SK-N-SH treated with all-trans-retinoic acid at 6 μM for 48 hours (cell line): ENCODE measurements around the gene DOCK4.

Experiments
- ARNTL ChIP-seq: fragments of 450-650 bp; formaldehyde crosslinking; IDR thresholded peaks from 2 replicates; pipeline ENCODE4 v1.5.0; 2020; ENCODE audit warnings: low read depth, mild to moderate bottlenecking, moderate library complexity, borderline replicate concordance
- CSDC2 ChIP-seq: fragments of 250-450 bp; sonication (Bioruptor Pico); IDR thresholded peaks from 2 replicates; pipeline ENCODE4 v1.5.0; 2020; ENCODE audit warnings: mild to moderate bottlenecking, moderate library complexity
- GLIS3 ChIP-seq: fragments of 250-450 bp; sonication (Bioruptor Pico); IDR thresholded peaks from 2 replicates; pipeline ENCODE4 v1.5.0; 2020; ENCODE audit warnings: mild to moderate bottlenecking, moderate library complexity
- OSR1 ChIP-seq: fragments of 250-450 bp; sonication (Bioruptor Pico); IDR thresholded peaks from 2 replicates; pipeline ENCODE4 v1.8.0; 2022; ENCODE audit warnings: moderate library complexity, mild to moderate bottlenecking, inconsistent platforms
- ZFP3 ChIP-seq: fragments of 250-450 bp; sonication (Bioruptor Pico); IDR thresholded peaks from 2 replicates; pipeline ENCODE4 v1.5.0; 2020; ENCODE audit warnings: mild to moderate bottlenecking, moderate library complexity
- ZFP30 ChIP-seq: fragments of 450-650 bp; formaldehyde crosslinking; IDR thresholded peaks from 2 replicates; pipeline ENCODE4 v1.5.0; 2022; ENCODE audit warnings: mild to moderate bottlenecking, moderate library complexity
- ZNF8 ChIP-seq: fragments of 450-650 bp; formaldehyde crosslinking; IDR thresholded peaks from 2 replicates; pipeline ENCODE4 v1.5.0; 2020; ENCODE audit warnings: mild to moderate bottlenecking, moderate library complexity
- TF ChIP-seq, protein P1 (sequence below): fragments of 250-450 bp; sonication (Bioruptor Pico); IDR thresholded peaks from 2 replicates; pipeline ENCODE4 v1.8.0; 2021; ENCODE audit warnings: low read depth, mild to moderate bottlenecking, moderate library complexity, borderline replicate concordance
- TF ChIP-seq, protein P2 (sequence below): fragments of 250-450 bp; sonication (Bioruptor Pico); IDR thresholded peaks from 2 replicates; pipeline ENCODE4 v1.8.0; 2020; ENCODE audit warnings: mild to moderate bottlenecking, moderate library complexity, borderline replicate concordance

DNA sequence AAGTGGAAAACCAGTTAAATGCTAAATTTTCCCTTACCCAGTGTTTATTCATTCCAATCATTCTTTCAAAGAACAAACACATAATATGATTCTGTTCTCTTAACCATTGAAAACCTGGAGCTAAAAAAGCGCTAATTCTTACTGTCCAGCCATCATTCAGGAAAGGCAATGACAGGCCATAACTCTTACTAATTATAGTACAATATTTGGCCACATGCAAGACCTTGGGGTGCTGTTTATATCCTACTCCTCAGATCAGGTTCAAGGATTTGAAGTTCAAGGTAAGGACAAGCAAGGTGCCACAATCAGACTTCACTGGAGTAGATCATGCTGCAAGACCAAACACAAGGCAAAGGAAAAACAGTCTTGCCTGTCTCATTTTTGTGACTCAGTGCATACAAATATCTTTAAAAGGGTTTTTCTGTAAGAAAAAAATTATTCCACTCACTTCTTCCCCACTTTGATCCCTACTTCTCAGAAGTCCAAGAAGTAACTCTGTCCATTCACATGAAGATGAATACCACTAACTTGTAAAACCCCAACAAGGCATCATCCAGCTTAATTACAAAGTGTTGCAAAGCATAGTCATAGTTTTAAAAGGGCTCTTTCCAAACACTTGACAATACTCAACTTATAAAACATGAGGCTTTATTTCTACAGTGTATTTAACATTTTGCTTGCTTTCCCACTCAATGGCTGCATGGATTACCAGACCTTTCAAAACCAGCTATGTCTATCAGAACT, 153.0 kb downstream of the DOCK4 start:
- TF ChIP-seq CSDC2 (CRISPR knock-in tag) (no peak), GLIS3 (CRISPR knock-in tag) (no peak), OSR1 (no peak), ZFP3 (CRISPR knock-in tag) (no peak), ARNTL (CRISPR knock-in tag) (no peak), ZNF8 (CRISPR knock-in tag) (no peak), ZFP30 (CRISPR knock-in tag) (no peak)
- TF ChIP-seq, protein P1, sequence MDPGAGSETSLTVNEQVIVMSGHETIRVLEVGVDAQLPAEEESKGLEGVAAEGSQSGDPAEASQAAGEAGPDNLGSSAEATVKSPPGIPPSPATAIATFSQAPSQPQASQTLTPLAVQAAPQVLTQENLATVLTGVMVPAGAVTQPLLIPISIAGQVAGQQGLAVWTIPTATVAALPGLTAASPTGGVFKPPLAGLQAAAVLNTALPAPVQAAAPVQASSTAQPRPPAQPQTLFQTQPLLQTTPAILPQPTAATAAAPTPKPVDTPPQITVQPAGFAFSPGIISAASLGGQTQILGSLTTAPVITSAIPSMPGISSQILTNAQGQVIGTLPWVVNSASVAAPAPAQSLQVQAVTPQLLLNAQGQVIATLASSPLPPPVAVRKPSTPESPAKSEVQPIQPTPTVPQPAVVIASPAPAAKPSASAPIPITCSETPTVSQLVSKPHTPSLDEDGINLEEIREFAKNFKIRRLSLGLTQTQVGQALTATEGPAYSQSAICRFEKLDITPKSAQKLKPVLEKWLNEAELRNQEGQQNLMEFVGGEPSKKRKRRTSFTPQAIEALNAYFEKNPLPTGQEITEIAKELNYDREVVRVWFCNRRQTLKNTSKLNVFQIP (CRISPR knock-in tag) = no peak
- TF ChIP-seq, protein P2, sequence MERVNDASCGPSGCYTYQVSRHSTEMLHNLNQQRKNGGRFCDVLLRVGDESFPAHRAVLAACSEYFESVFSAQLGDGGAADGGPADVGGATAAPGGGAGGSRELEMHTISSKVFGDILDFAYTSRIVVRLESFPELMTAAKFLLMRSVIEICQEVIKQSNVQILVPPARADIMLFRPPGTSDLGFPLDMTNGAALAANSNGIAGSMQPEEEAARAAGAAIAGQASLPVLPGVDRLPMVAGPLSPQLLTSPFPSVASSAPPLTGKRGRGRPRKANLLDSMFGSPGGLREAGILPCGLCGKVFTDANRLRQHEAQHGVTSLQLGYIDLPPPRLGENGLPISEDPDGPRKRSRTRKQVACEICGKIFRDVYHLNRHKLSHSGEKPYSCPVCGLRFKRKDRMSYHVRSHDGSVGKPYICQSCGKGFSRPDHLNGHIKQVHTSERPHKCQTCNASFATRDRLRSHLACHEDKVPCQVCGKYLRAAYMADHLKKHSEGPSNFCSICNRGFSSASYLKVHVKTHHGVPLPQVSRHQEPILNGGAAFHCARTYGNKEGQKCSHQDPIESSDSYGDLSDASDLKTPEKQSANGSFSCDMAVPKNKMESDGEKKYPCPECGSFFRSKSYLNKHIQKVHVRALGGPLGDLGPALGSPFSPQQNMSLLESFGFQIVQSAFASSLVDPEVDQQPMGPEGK = no peak
